G401.6 (cell line): Measurements from ENCODE around the gene STXBP1.

Experiments
- FAIRE-seq: peaks from 2 replicates; lab custom pipeline; 2012; peaks lifted over from hg19 to GRCh38; lab: Jason Lieb, UNC

The STXBP1 gene

DNA sequence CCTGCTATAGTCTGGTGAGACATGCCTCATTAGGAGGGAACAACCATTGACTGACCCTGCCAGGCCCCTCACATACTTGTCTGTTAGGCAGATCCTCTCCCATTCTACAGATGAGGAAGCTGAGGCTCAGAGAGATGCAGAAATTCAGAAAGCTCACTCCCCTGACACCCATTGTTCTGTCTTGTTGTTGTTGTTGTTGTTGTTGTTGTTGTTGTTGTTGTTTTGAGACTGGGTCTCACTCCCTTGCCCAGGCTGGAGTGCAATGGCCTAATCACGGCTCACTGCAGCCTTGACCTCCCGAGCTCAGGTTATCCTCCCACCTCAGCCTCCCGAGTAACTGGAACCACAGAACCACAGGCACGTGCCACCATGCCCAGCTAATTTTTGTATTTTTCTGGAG lies 81.6 kb downstream of the STXBP1 start:
- FAIRE-seq = no peak

DNA sequence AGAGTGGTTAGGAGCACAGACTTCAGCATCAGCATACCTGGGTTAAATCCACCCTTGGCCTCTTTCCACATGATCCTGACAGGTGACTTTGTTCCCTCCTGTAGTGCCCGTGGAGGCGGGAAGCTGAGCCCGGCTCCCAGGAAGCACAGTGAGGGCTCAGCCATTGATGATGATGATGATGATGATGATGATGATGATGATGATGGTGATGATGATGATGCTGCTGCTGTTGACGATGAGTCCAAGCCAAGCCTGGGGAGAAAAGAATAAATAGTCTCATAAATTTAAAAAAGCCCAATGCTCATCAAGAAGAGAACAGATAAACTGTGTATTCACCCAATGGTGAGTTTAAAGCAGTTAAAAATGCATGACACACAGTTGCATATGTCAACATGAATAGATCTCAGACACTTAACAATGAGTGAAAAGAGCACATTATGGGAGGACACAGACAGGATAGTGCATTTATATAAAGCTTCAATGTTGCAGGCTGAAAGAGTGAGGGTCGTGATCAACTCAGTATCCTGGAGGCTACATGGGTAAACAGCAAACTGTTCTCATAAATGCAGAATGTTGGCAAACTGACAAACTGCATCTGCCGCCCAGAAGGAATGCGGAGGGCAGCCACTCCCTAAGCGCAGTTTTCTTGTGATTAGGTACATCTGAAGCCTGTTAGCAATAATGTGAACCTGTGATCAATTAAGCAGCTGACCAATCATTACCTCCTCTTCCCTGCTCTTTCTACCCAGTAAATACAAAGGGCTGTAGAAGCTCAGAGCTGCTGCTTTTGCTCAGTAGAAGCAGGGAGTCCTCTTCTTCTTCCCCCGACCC lies 83.0 kb downstream of the STXBP1 start:
- no peak for FAIRE-seq

DNA sequence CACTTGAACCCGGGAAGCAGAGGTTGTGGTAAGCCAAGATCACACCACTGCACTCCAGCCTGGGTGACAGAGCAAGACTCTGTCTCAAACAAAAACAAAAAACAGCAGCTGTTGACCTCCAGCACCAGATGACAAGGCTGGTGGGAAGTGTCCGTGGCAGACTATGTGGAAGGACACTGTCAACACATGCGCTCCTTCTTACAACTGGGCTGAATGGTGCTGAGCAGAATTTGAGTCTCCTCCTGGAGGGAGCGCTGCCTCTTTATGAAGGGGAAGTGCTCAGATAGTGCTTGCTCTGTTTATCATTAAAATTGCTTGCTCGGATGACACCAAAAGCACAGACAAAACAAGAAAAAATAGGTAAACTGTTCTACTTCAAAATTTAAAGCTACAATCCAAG lies 85.5 kb downstream of the STXBP1 start:
- FAIRE-seq = no peak

DNA sequence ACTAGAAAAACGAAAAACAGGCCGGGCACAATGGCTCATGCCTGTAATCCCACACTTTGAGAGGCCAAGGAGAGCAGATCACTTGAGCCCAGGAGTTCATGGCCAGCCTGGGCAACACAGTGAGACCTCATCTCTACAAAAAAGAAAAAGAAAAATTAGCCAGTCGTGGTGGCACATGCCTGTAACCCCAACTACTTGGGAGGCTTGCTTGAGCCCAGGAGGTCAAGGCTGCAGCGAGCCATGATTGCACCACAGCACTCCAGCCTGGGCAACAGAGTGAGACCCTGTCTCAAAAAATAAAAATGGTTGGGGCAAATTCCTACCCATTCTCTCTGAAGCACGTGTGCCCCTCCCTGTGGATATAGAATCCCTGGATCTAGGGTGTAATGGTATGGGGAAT lies 86.3 kb downstream of the STXBP1 start:
- FAIRE-seq = no peak

DNA sequence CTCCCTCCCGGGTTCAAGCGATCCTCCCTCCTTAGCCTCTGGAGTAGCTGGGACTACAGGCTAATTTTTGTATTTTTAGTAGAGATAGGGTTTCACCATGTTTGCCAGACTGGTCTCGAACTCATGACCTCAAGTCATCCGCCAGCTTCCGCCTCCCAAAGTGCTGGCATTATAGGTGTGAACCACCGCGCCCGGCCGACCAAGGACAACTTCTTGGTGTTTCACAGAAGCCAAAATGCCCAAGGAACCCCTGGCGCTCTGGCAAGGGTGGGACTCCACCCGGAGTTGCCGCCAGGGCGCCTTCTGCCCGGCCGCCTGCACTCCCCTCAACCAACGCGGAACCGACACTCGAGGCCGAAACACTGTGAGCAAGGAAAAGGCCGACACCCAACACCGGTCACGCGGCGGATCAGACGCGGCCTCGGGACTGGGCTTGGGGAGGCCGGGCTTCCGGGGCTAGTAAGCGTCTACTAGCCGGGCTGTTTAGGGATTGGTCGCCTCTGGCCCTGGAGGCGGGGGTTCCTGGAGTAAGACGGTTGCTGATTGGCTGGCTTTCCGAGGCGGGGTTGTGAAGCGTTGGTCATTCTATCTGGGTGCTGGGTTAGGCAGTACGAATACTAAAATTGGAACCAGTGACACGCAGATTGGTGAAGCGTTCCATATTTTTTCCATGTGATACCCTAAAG lies 87.1 kb downstream of the STXBP1 start:
- no peak for FAIRE-seq

DNA sequence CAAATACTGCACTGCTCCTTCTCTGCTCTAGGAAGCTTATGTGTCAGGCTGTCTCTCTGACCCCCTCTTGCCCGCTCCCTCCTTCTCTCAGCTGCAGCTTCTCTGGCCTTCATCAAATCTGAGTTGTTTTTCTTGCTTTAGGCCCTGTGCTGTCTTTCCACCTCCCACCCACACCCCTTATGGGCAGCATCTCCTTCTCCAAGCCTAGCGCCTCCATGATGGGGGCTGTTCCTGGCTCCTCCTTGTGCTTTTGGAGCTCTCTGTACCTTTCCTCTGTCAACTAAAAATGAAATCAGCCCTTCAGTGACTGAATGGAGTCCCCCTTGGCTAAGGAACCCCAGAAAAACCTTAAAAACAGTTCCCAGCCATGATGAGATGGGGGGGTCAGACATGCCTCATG lies 88.1 kb downstream of the STXBP1 start:
- no peak for FAIRE-seq

DNA sequence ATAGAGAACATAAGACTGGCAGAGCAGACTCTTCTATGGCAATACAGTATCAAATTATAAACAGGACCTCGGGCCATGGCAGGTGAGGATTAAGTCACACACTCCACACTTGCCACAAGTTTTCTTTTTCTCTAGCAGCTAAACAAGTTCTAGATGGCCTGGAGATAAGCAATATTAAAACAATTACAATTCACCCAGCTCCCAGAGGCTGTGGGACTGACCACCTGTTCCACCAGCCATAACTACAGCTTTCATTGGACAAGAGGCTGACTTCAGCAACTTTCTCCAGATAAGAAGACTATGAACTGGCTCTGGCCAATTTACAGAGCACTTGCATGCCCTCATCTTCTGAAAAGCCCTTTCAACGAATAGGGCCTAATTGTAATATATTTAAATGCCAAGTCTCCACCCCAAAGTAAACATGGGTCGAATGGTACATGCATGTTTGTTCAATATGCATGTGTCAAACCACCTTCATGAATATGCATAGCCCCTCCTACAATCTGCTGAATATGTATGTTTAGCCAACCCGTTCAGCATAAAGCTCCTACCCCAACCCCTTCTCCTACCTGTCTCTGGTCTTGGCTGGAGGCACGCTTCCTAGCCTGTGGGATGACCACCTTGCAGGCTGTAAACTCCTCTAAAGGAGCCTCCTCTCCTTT lies 88.6 kb downstream of the STXBP1 start:
- no peak for FAIRE-seq

DNA sequence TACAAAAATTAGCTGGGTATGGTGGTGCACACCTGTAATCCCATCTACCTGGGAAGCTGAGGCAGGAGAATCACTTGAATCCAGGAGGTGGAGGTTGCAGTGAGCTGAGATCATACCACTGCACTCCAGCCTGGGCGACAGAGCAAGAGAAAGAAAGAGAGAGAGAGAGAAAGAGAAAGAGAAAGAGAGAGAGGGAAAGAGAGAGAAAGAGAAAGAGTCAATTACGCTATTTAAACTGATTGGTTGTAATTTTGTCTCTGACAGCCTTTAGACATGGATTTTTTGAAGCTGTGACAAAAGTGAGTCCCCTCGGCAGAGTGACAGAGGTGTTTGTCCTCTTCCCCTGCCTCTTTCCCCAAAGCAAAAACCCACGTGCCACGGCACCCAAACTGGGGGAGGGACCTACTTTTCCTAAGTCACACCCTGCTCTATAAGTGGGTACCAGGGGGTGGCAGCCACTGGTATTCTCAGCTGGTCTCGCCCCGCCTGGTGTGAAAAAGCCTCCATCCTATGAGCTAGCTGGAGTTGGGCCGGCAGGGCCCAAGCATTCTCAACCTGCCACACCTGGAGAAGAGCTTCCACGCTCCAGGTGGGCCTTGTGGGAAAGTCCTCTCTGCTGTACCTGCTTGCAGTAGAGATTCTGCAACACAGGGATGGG lies 91.3 kb downstream of the STXBP1 start:
- FAIRE-seq = no peak

DNA sequence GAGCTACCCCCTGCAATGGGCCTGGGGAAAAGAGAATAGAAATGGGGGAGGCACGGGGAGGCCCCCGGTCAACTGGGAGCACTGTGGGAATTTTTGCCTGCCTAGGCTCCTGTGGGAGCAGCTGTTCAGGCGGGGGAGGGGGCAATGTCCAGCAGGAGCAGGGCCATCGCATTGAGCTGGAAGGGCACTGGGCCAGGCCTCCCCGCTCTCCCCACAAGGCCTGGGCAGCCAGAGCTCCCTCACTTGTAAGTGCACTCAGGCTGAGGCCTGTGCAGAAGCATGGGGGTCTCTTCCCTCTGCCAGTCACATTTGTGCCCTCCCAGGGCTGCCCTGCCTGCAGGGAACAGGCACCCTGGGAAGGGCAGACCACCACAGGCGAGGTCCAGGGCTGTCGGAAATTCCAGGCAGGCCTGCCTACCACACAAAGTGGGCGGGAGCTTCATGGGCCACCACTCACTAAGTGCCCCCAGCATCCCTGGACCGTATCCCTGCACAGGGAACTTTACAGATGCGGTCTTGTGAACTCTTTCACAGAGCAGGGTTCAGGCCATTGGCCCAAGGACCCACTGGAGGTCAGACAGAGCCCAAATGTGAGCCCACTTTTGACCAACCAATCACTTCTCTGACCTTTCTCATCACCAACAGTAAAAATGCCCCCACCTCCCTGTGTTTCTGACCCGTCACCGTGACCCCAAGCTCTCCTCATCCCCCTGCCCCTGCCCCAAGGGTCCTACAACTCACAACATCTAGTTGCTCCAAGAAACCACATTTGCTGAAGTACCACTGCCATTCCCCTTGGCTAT lies 93.7 kb downstream of the STXBP1 start:
- FAIRE-seq = no peak

DNA sequence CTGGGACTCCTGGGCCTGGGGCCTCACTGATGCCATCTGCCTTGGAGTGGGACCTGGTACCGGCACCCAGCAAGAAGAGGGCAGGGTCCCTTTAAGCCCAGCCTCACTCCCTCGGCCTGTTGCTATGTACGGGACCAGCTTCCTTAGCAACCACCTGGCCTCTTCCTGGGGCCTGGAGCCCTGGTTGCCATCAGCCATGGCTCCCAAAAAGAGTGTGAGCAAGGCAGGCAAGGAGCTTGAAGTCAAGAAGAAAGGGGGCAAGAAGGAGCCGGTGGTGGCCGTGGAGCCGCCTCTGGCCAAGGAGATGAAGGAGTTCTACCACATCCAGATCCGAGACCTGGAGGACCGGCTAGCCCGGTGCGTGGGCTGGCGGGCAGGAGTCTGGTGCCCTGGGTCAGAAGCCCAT lies 94.8 kb downstream of the STXBP1 start, which contains the start of gene CFAP157:
Gene CFAP157 (plus strand): TSS at position 153 of the 406 bp plus-strand sequence. CDS start 44 bp downstream, at position 197.
- no peak for FAIRE-seq

DNA sequence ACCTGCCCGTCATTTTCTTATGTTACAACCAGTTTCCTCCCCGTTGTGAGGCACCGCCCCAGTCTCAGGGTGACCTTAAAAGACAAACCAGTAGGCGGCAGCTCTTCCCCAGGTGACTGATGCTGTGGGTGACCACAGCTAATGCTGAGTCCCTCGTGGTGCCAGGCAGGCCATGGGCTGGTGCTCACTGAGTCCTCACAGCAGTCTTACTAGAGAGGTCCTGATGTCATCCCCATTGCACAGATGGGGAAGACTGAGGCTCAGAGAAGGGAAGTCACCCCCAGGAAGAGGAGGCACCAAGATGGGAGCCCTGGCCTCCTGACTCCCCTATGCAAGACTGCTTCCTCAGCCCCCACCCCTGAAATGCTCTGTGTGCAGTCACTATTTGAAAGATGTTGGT lies 95.7 kb downstream of the STXBP1 start:
- FAIRE-seq = no peak

DNA sequence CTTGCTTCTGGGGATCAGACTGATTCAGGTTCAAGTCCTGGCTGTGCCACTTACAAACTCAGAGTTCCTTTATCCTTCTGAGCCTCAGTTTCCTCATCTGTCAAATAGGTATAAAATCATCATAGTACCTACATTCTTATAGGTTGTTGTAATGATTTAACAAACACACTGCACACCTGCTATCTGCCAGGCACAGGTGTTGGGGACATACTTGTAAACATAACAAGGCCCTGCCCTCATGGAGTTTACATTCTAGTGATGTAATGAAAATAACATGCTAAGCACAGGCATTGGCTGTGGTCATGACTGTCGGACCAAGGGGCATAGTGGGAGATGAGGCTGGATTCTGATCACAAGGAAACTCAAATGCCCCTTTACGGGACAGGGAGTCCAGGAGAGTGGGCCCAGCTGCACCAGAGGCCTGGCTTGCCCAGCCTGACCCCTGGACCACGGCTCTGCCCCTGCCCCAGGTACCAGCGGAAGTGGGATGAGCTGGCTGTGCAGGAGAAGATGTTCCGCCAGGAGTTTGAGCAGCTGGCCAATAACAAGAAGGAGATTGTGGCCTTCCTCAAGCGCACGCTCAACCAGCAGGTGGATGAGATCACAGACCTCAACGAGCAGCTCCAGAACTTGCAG lies 97.0 kb downstream of the STXBP1 start:
- no peak for FAIRE-seq

DNA sequence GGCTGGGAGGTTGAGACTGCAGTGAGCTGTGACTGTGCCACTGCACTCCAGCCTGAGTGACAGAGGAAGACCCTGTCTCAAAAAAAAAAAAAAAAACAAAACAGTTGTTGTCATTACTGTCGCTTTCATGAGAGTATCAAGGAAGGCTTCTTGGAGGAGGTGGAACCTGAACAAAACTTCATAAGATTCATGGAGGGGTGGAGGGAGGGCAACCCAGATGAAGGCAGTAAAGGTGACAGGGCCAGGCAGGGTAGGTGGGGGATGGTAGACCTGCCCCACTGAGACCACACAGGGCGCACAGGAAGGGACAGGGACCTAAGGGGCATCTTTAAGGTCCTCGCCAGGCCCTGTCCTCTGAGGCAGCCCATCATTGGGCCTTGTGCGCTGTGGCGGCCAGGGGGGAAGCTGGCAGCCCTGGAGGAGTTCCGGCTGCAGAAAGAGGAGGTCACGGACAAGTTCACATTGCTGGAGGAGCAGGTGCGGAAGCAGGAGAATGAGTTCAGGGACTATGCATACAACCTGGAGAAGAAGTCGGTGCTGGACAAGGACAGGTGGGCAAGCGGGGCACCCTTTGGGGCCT lies 98.2 kb downstream of the STXBP1 start:
- no peak for FAIRE-seq

DNA sequence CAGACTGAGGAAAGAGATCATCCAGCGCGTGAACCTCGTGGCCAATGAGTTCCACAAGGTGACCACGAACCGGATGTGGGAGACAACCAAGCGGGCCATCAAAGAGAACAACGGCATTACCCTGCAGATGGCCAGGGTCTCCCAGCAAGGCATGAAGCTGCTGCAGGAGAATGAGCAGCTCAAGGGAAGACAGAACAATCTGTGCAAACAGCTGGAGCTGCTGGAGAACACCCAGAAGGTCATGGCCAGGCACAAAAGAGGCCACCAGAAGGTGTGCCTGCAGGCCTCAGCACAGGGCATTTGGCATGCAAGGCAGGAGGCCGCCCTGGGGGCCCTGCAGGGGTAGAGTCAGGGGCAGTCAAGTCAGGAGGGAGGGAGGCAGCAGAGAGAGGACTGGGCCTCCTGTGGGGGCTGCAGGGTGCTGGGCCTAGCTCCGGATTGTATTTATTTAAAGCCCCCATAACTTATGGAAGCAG lies 99.2 kb downstream of the STXBP1 start:
- FAIRE-seq = no peak

DNA sequence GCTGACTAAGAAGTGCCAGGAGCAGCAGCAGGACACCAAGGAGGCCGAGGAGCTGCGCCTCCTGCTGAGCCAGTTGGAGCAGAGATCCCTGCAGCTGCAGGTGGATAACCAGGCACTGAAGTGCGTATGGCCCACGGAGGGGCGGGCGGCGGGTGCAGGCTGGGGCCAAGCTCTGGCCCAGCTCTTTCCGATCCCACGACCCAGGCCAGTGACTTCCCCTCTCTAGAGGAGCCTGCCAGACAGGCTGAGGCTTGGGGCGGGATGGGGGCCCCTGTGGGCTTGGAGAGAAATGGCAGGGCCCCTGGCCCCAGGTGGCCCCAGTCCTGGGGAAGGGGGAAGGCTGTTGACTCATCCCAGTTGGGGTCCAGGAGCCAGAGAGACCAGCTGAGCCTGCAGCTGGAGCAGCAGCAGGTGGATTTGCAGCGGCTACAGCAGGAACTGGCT lies 99.8 kb downstream of the STXBP1 start:
- FAIRE-seq = no peak

DNA sequence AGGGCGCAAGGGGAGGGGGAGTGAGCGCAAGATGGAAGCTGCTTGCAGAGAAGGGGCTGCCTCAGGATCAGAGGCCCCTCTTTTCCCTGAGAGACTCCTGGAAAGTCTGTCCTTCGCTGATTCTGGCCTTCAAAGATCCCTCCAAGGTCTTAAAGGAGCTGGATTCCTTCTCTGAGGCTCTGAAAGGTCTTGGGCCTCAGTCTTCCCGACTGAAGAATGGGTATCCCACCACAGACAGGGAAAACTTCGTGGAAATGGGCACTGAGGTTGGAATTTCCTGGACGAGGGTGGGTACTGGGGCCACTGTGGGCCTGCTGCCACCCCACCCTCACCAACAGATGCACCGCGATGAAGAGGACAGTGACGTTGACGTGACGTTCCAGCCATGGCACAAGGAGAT lies 100.3 kb downstream of the STXBP1 start:
- FAIRE-seq = no peak

DNA sequence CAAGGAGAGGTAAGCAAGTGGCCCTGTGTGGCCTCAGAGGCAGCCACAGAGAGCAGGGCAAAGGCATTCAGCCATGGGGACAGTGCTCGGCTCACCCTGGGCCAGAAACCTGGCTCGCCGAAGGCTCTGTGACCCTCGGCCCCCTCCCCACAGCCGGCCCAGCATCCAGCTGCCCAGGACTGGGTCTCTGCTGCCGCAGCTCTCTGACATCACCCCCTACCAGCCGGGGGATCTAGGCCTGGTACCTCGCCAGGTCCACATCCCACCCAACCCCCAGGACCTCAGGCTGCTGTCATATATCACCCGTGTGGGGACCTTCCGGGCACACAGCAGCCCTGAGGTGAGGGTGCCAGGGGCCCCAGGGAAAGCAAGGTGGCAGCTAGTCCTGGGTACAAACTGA lies 100.8 kb downstream of the STXBP1 start:
- FAIRE-seq = no peak

DNA sequence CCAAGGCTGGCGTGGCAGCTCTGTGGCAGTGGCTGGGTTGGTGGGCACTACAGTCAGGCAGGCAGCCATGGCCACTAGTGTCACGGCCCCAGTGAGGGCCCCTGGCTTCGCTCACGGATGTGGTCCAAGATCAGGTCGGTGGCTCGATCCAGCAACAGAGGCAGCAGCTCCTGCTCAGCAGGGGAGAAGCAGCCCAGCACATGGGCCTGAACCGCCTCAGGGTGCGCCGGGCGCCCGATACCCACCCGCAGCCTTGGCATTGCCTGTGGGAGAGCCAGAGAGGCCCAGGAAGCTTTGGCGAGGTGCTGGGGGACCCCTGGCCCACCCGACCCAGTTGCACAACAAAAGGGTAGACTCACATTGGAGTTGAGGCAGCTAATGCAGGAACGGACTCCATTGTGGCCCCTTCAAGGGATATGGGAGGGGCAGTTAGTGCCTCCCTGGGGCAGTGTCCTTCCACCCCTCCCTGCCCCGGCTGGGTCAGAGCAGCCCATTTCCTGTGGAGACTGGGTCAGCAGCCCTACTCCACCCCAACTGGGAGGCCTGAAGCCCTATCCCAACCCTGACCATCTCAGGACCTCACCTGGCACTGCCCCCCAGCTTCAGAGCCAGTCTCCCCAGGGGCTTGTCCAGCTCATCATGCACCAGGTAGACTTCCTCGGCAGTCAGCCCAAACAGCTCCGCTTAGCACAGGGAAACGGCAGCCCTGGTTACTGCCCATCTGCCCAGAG lies 102.1 kb downstream of the STXBP1 start:
- FAIRE-seq = no peak

DNA sequence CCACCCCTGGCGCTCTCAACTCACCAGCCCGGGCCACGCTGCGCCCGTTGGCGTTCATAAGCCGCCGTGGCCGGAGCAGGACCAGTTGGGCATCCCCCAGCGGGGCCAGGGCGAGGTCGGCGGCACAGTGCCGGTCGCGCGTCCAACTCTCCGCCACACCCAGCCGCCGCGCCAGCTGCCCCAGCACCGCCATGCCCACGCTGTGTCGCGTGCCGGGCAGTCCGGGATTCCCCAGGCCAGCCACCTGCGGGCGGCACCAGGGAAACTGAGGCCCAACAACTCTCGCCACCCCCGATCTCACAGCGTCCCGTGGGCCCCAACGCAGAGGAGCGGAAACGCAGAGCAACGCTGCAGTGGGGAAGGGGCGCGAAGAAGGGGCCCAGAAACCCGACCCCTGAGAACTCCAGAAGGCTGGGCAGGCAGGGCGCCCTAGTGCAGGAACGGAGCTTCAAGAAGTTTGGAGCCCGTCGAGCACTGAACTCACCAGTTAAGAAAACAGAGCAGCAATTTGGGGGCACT lies 102.9 kb downstream of the STXBP1 start:
- no peak for FAIRE-seq
